CD4-positive, alpha-beta T cell (primary cell): Measurements from ENCODE around the gene PRKCA. TPM values are rescaled to one million over a fixed set of nuclear protein-coding genes. Genes with fewer than 3 reads are reported as not detected.

ENCODE experiments used
- ATAC-seq: fragments of 200-7000 bp; cut with Tn5 transposase; one replicate; pipeline ENCODE4 v1.10.0; 2022; ENCODE audit warnings: mild to moderate bottlenecking; ENCODE audit not compliant: poor library complexity
- CTCF ChIA-PET: fragments of 350-600 bp; sonication (Branson Sonifier 250); formaldehyde crosslinking; loops from one replicate; lab custom pipeline; 2021; ENCODE audit warnings: antibody characterized with exemption, inconsistent platforms; lab: Charles Lee
- POLR2A ChIA-PET: fragments of 350-600 bp; sonication (Branson Sonifier 250); formaldehyde crosslinking; loops from one replicate; lab custom pipeline; 2021; ENCODE audit warnings: antibody characterized with exemption, inconsistent platforms; lab: Charles Lee
- DNase-seq, 14 experiments: peaks; one replicate each; pipeline ENCODE4 v3.0.0-alpha.2; 2013 to 2020; ENCODE audit warnings: mixed read lengths in 2 of 14
- H3K27ac ChIP-seq, 2 donors: one replicate each; pipeline versions ENCODE4 v1.5.1 to v1.7.0; 2013; ENCODE audit warnings: low read length in 2 of 2, low read depth in 1 of 2, mild to moderate bottlenecking in 1 of 2
- H3K27me3 ChIP-seq, 2 experiments: 1 replicate in 1 of 2; 2 replicates in 1 of 2; pipeline versions ENCODE4 v1.6.1 to v1.7.0; 2013; ENCODE audit warnings: low read length in 2 of 2, control low read depth in 1 of 2, mild to moderate bottlenecking in 1 of 2, moderate library complexity in 1 of 2; ENCODE audit not compliant: insufficient read depth in 2 of 2, control insufficient read depth in 1 of 2
- H3K36me3 ChIP-seq: one replicate; pipeline ENCODE4 v1.6.1; 2013; ENCODE audit warnings: low read length, control low read depth; ENCODE audit not compliant: insufficient read depth
- H3K4me1 ChIP-seq: one replicate; pipeline ENCODE4 v1.6.1; 2013; ENCODE audit warnings: low read length, control low read depth; ENCODE audit not compliant: insufficient read depth
- H3K4me3 ChIP-seq: one replicate; pipeline ENCODE4 v1.5.1; 2013; ENCODE audit warnings: mild to moderate bottlenecking, low read length, moderate library complexity
- H3K9me3 ChIP-seq, 2 experiments: 1 replicate in 1 of 2; 2 replicates in 1 of 2; pipeline versions ENCODE4 v1.6.1 to v1.7.0; 2013; ENCODE audit warnings: low read length in 2 of 2, mild to moderate bottlenecking in 2 of 2, control low read depth in 1 of 2, moderate library complexity in 1 of 2; ENCODE audit not compliant: control insufficient read depth in 1 of 2, insufficient read depth in 1 of 2
- H3K27ac Mint-ChIP-seq: one replicate; pipeline ENCODE4 v1.8.0; 2020; ENCODE audit warnings: mixed read lengths
- H3K27me3 Mint-ChIP-seq: one replicate; pipeline ENCODE4 v1.8.0; 2021; ENCODE audit warnings: mixed read lengths
- H3K36me3 Mint-ChIP-seq: one replicate; pipeline ENCODE4 v1.8.0; 2021; ENCODE audit warnings: low read depth, mixed read lengths
- H3K4me1 Mint-ChIP-seq: one replicate; pipeline ENCODE4 v1.8.0; 2021; ENCODE audit warnings: low read depth, mixed read lengths
- H3K4me3 Mint-ChIP-seq: one replicate; pipeline ENCODE4 v1.8.0; 2020; ENCODE audit warnings: mild to moderate bottlenecking, mixed read lengths
- H3K9me3 Mint-ChIP-seq: one replicate; pipeline ENCODE4 v1.8.0; 2020; ENCODE audit warnings: mixed read lengths
- CTCF ChIP-seq: fragments of 200-600 bp; IDR thresholded peaks from one replicate; pipeline ENCODE4 v1.8.0; 2022; ENCODE audit warnings: antibody characterized with exemption, mild to moderate bottlenecking
- intact Hi-C, 2 experiments: fragments of 100-400 bp; cut with DNase I in 1 of 2; cut with micrococcal nuclease in 1 of 2; formaldehyde crosslinking; loops; one replicate each; pipeline versions ENCODE4 v1.15.1 to v1.9.0; 2023 to 2025; cut with DNase I, micrococcal nuclease
- total RNA-seq, 174 experiments: library from RNA in 2 of 174; stranded (reverse) in 2 of 174; gene quantifications; one replicate each; pipeline ENCODE4 v1.2.3 and lab custom pipeline; 2021 to 2026

PRKCA gene
- total RNA-seq, 2 experiments from 2014 or later = 84.8 to 88.6 TPM

DNA sequence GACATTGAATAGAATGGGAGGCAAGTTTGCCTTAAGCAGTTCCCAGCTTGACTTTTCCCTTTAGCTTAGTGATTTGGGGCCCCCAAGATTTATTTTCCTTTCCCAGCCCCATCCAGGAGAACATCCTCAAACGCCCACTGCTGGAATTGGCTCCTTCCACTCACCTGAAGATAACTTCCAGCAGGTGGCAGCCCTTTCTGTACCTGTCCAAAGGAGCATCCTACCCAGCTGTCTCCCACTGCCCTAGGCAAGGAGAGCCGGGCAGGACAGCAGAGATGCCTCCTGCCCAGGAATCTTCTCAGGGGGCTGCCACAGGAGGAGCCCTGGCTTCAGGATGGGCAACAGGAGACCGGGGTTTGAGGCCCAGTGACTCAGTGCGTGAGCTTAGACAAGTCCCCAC lies 538.9 kb downstream of the PRKCA start:
- H3K9me3 ChIP-seq = no peaks in the 10 kb centered on the region
- TF ChIP-seq CTCF = no peak
- no peak overlapping the region for H3K4me3 Mint-ChIP-seq
- no peak overlapping the region for H3K27ac ChIP-seq
- H3K4me1 ChIP-seq = no peaks in the 10 kb centered on the region
- no peaks in the 10 kb centered on the region for H3K36me3 Mint-ChIP-seq
- H3K4me1 Mint-ChIP-seq = no peaks in the 10 kb centered on the region
- ChIA-PET POLR2A (no interaction called here), CTCF (no interaction called here)
- no peak overlapping the region for H3K4me3 ChIP-seq
- peaks cover 4 to 6% of the 10 kb centered on the region in 2 experiments for H3K27me3 ChIP-seq
- H3K36me3 ChIP-seq = no peaks in the 10 kb centered on the region
- H3K27me3 Mint-ChIP-seq = peaks cover 22% of the 10 kb centered on the region
- no peak overlapping the region for H3K27ac Mint-ChIP-seq
- ATAC-seq = no peak
- intact Hi-C loops = no loop called here
- no peak for DNase-seq
- no peaks in the 10 kb centered on the region for H3K9me3 Mint-ChIP-seq

DNA sequence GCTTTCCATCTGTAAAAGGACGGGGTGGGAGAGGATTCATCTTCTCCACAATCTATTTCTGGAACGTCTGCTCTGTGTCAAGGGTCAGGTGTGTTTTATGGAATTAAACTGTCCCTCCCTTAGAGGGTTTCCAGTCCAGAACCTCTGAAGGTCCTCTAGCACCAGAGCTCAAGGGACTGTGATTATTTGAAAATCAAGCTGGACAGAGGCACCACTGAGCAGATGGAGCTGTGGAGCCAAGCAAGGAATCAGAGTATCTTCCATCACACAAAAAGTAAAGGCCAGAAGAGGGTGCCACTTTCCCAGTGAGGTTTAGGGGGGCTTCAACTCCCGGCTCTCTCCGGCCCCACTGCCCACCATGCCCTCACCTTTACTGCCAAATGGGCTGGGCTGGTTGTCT lies 539.3 kb downstream of the PRKCA start:
- intact Hi-C loops = no loop called here
- no peaks in the 10 kb centered on the region for H3K4me1 Mint-ChIP-seq
- no peak overlapping the region for H3K27ac ChIP-seq
- no peak overlapping the region for H3K27ac Mint-ChIP-seq
- peaks cover under 1 to 3% of the 10 kb centered on the region in 2 experiments for H3K27me3 ChIP-seq
- no peaks in the 10 kb centered on the region for H3K36me3 ChIP-seq
- ATAC-seq (no peak), DNase-seq (no peak)
- H3K4me1 ChIP-seq = no peaks in the 10 kb centered on the region
- POLR2A ChIA-PET = no interaction called here
- H3K4me3 Mint-ChIP-seq = no peak overlapping the region
- TF ChIP-seq CTCF = no peak
- H3K9me3 ChIP-seq = no peaks in the 10 kb centered on the region
- H3K9me3 Mint-ChIP-seq = no peaks in the 10 kb centered on the region
- no peak overlapping the region for H3K4me3 ChIP-seq
- peaks cover 19% of the 10 kb centered on the region for H3K27me3 Mint-ChIP-seq
- H3K36me3 Mint-ChIP-seq = no peaks in the 10 kb centered on the region
- CTCF ChIA-PET = no interaction called here

DNA sequence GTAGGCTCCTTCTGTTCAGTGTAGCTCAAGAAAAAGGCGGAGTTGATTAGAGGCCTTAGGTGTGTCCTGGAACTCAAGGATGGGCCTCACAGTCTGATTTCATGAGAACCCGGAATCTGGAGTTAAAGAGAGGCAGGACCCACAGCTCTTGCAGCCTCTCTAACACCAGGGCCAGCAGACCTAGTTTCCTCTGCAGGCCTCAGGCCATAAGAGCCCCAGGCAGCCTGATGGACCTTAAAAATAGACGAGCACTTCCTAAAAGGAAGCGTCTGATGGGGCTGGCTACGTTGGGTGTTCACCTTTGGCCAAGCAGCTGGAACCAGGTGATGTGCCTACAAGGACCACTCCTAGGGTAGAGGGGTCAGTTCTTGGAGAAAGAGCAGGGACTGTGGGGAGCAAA lies 540.1 kb downstream of the PRKCA start:
- no peaks in the 10 kb centered on the region for H3K4me1 Mint-ChIP-seq
- TF ChIP-seq CTCF = no peak
- DNase-seq (no peak), ATAC-seq (no peak)
- H3K4me3 Mint-ChIP-seq = no peak overlapping the region
- peaks cover 14% of the 10 kb centered on the region for H3K27me3 Mint-ChIP-seq
- Histone ChIP-seq H3K4me1 (no peaks in the 10 kb centered on the region), H3K27me3 (peaks cover 0 to 5% of the 10 kb centered on the region in 2 experiments), H3K9me3 (no peaks in the 10 kb centered on the region), H3K36me3 (no peaks in the 10 kb centered on the region), H3K27ac (no peak overlapping the region), H3K4me3 (no peak overlapping the region)
- intact Hi-C loops = no loop called here
- ChIA-PET POLR2A (no interaction called here), CTCF (no interaction called here)
- H3K27ac Mint-ChIP-seq = no peak overlapping the region
- no peaks in the 10 kb centered on the region for H3K36me3 Mint-ChIP-seq
- H3K9me3 Mint-ChIP-seq = no peaks in the 10 kb centered on the region
